NCI-H82 (cell line): ENCODE data around the gene DCST2.

Experiments
- DNase-seq: peaks from one replicate; lab custom pipeline; 2025; lab: John Stamatoyannopoulos, UW

Gene DCST2

GRCh38 chr1:155033524-155033923 is at the start of gene DCST2, which contains the start of gene DCST1:
Gene DCST2, minus strand, starts transcription at chr1:155033781. Its CDS starts 80 bp downstream, at chr1:155033701.
Gene DCST1, plus strand, starts transcription at chr1:155033824. Its CDS starts 213 bp downstream, at chr1:155034037.
- no peak for DNase-seq

- no peak for DNase-seq
Measured at GRCh38 chr1:155083052-155083541, 49.5 kb upstream of the DCST2 start.

DNA sequence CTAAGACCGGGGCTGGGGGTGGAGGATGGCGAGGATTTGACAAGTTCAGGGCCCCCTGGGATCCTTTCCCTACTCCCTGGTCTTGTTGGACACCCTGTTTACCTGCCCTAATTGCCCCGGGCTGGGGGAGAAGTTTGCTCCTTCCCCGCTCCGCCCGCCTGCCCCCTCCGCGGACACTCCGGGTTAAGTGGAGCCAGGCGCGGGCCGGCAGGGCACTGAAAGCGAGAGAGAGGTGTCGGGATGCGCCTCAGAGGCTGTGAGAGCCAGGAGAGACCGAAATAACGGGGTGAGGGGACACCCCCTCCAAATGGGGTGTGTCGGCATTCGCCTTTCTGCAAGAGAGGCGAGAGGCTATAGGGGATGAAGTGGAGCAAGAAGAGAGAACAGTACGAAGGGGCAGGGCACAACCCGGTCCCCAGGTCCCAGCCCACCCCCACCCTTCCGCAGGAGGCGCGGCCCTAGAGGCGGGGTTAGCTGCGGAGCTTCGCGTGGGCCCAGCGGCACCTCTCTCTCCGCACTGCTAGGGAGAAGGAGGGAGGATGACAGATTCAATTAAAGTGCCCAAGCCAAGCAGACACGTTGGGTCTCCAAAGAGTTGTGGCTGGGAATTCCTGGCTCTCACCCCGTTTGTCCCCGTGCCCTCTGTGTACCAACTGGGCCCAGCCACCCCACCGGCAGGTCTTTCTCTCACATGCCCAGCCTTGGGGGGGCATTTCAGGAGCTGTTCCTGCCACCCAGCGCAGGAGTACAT is 48.9 kb upstream of the DCST2 start:
- DNase-seq: peak; percentile 64

- peak; percentile 63 for DNase-seq
Measured at GRCh38 chr1:155081472-155082300, 48.1 kb upstream of the DCST2 start.

- peak; percentile 95 for DNase-seq
Measured at GRCh38 chr1:155080312-155081228, 47.0 kb upstream of the DCST2 start.

GRCh38 chr1:155079487-155080311 is 46.1 kb upstream of the DCST2 start:
- peak; percentile 57 for DNase-seq

GRCh38 chr1:155079210-155079486 is 45.6 kb upstream of the DCST2 start:
- DNase-seq: no peak

GRCh38 chr1:155078469-155079209 is 45.1 kb upstream of the DCST2 start, which contains the start of gene EFNA3:
Gene EFNA3, plus strand, starts transcription at chr1:155078837. Its CDS starts 105 bp downstream, at chr1:155078942.
- DNase-seq: peak; percentile 91

DNA sequence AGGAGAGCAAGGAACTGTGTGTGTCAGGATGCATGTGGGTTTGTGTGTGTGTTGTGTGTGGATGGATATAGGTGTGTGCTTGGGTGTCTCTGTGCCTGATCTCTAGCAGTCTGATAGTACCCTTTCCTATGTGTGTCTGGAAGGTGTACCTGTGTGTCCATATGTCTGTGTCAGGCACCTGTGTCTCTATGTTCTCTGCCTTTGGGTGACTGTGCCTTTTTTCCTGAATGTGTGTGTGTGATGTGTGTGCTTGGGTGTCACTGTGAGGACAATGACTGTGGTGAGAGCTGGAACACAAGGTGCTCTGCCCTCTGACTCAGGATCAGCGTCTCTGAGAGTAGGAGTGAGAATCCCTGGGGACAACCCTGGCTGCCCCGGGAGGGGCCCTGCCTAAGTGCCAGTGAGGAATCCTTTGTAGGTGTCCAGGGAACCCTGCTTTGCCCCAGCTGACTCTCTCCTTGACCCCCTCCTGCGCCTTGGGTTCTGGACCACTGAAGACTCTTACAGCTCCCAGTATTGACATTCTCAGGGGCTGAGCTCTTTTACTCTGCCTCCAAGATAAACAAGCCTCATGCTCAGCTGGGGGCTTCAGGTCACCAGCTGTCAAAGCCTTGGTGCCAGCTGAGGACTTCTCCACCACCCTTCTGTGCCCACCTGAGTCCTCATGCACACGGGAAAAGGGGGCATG is 44.3 kb upstream of the DCST2 start:
- peak; percentile 71 for DNase-seq

DNA sequence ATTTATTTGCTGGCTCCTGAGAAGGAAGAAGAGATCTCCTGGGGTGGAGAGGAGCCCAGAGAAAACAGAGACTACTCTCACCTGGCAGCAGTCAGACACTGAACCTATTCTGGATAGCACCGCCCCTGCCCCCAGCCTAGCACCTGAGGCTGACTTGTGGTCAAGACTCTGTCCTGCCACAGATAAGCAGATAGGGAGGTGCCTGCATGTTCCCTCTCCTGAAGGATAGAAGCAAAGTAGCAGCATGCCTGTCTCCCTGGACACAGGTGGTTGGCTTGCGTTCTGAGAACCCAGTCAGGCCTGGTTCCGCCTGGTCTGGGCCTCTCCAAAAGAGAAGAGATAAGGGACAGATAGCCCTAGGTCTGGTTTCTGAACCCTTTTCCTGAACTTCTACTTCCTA is 43.8 kb upstream of the DCST2 start:
- no peak for DNase-seq

GRCh38 chr1:155076371-155076770 is 42.8 kb upstream of the DCST2 start:
- no peak for DNase-seq

DNA sequence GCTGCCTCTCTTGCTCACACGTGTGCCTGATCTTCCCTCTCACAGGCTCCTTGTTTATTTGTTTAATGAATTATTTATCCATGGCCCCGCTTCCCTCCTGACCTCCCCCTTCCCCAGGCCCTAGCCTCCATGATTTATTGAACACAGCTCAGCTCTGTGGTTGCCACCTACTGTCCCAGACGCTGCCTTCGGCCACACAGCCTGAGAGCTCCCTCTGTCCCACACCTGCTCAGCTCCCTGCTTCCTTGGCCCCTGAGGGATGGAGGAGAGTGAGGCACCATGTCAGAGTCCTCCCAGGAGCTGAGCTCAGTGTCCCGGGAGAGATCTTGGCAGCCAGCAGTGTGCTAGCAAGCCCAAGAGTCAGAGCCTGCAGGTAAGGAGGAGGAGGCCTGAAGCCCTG is 42.0 kb upstream of the DCST2 start:
- DNase-seq: no peak

GRCh38 chr1:155073377-155074242 is 40.0 kb upstream of the DCST2 start:
- no peak for DNase-seq

DNA sequence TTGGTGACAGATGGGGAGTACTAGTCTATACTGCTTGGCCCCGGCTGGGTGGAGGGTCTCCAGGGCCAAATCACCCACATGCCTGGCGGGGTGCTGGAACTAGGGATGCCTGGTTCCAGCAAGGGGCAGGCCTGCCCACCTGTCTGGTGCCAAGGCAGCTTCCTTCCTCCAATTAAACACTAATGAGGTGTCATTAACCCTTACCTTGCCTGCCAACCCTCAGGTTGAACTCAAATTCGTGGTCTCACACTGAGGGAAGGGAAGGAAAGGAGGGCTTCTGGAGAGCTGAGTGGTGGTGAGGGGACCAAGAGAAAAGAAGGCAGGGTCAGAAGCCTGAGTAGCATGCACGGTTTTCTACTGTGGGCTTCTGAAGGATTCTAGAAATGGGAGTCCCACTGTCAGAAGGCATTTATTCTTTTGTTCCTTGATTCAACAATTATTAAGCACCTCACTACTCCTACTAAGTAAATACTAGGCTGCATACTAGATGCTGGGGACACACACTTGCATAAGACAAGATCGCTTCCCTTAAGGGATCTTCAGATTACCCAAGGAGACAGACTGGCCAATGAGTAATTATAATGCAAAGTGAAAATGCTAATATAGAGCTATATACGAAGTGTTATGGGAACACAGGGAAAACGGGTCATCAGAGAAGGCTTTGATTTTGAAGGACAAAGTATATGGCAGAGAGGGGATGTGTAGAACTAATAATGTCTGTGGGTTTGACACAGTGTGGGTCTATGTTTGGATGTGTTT is 39.1 kb upstream of the DCST2 start:
- DNase-seq: no peak

DNA sequence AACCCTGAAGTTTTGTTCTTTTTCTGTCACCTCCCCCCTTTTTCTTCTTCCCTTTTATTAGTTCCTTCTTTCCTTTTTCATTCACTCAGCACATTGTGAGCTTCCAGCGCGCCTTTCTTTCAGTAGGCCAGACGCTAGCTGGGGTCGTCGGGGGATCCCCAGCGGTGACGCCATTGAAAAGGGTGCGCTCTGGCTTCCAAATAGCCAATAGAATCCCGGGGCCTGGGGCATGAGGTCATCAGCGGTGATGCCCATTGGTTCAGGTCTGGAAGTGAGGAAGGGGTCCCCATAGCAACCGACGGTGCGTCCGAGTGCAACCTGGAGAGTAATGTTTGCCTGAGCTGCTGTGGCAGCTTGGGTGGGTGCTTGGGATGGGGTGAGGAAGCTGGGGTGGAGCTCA is 38.1 kb upstream of the DCST2 start:
- DNase-seq: peak; percentile 37

GRCh38 chr1:155070721-155071569 is 37.4 kb upstream of the DCST2 start:
- peak; percentile 96 for DNase-seq

- DNase-seq: peak; percentile 80
Measured at GRCh38 chr1:155070158-155070621, 36.6 kb upstream of the DCST2 start.
